ENCODE data around the gene GNAT2.

DNA sequence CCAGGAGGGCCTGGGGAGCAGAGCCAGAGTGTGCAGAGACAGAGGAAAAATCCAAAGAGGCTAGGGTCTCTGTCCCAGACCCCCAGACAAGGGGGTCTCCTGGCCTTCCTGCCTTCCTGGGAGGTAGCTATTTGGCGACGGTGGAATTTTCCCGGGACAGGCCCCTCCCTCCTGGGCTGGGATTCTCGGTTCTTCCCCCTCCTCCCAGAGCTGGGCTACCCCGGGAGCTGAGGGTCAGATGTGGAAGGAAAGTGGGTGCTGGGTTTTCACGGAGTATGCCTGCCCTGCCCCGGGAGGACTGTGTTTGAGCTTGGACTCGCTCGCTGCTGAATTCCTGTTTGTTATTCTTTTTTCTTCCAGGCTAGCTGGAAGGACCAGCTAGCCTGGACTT lies 980 bp upstream of the GNAT2 start:
- TF ChIP-seq EZH2 (IDR thresholded peaks at IDR 0.05; ENCODE audit: insufficient read depth, poor library complexity, severe bottlenecking) (no peak), EZH2phosphoT487 (IDR thresholded peaks at IDR 0.05; ENCODE audit: insufficient read depth, low read depth) (no peak)

All from GM23248 (cell line).